ENCODE results near the gene ZMYM2.

The ZMYM2 gene

GRCh38 chr13:20049558-20050473 is 91.3 kb downstream of the ZMYM2 start:
- DNase-seq, result no peak

GRCh38 chr13:20051366-20051765 is 92.8 kb downstream of the ZMYM2 start:
- no peak for DNase-seq

- DNase-seq, result no peak
Measured at GRCh38 chr13:20053016-20053415, 94.5 kb downstream of the ZMYM2 start.

GRCh38 chr13:20053891-20054290 is 95.4 kb downstream of the ZMYM2 start:
- DNase-seq, result no peak

- DNase-seq, result no peak
Measured at GRCh38 chr13:20054586-20054985, 96.1 kb downstream of the ZMYM2 start.

GRCh38 chr13:20057214-20057613 is 98.7 kb downstream of the ZMYM2 start:
- no peak for DNase-seq

GRCh38 chr13:20057963-20058362 is 99.4 kb downstream of the ZMYM2 start:
- DNase-seq, result no peak

GRCh38 chr13:20058476-20058875 is 99.9 kb downstream of the ZMYM2 start:
- DNase-seq, result no peak

- DNase-seq, result no peak
Measured at GRCh38 chr13:20064128-20064527, 105.6 kb downstream of the ZMYM2 start.

- DNase-seq, result no peak
Measured at GRCh38 chr13:20065516-20065915, 107.0 kb downstream of the ZMYM2 start.

GRCh38 chr13:20069956-20070355 is 111.4 kb downstream of the ZMYM2 start:
- DNase-seq, result no peak

- DNase-seq, result no peak
Measured at GRCh38 chr13:20073775-20074174, 115.2 kb downstream of the ZMYM2 start.

- DNase-seq, result no peak
Measured at GRCh38 chr13:20074966-20075365, 116.4 kb downstream of the ZMYM2 start.

- DNase-seq, result no peak
Measured at GRCh38 chr13:20077086-20077485, 118.6 kb downstream of the ZMYM2 start.

GRCh38 chr13:20080377-20081164 is 122.0 kb downstream of the ZMYM2 start:
- peak in 1 of 2 experiments; percentile 12 for DNase-seq

GRCh38 chr13:20090349-20090748 is 131.8 kb downstream of the ZMYM2 start:
- peak in 1 of 2 experiments; percentile 28 for DNase-seq

- DNase-seq, result peak in 1 of 2 experiments; percentile 24
Measured at GRCh38 chr13:20093951-20094350, 135.4 kb downstream of the ZMYM2 start.

GRCh38 chr13:20099319-20099718 is 140.8 kb downstream of the ZMYM2 start:
- no peak for DNase-seq

GRCh38 chr13:20101467-20102316 is 143.2 kb downstream of the ZMYM2 start:
- peak in 1 of 2 experiments; percentile 37 for DNase-seq

GRCh38 chr13:20102525-20103180 is 144.1 kb downstream of the ZMYM2 start:
- DNase-seq, result peak; percentile 48 to 56

GRCh38 chr13:20105161-20105689 is 146.7 kb downstream of the ZMYM2 start:
- DNase-seq, result no peak

GRCh38 chr13:20106742-20107141 is 148.2 kb downstream of the ZMYM2 start:
- DNase-seq, result no peak

Data from NCI-H524 (cell line).